HepG2 (cell line): ENCODE results near the gene PARP16. TPM values are rescaled to one million over a fixed set of nuclear protein-coding genes. Genes with fewer than 3 reads are reported as not detected.

Experiments
- CCDC6 ChIP-seq: sonication (generic); formaldehyde crosslinking; IDR thresholded peaks from 2 replicates; pipeline ENCODE4 v1.8.1; 2022; ENCODE audit warnings: mild to moderate bottlenecking, missing genetic modification reagents, moderate library complexity
- EEA1 ChIP-seq: sonication (generic); formaldehyde crosslinking; IDR thresholded peaks from 2 replicates; pipeline ENCODE4 v1.5.1; 2020; ENCODE audit warnings: mild to moderate bottlenecking, missing genetic modification reagents, borderline replicate concordance
- FOXP1 ChIP-seq, 2 experiments: fragments of 450-650 bp in 1 of 2; IDR thresholded peaks; 2 replicates each; pipeline ENCODE4 v1.6.1; 2017 to 2018; ENCODE audit warnings: antibody characterized with exemption in 1 of 2
- GATAD2A ChIP-seq: IDR thresholded peaks from 2 replicates; pipeline ENCODE4 v1.6.1; 2016
- GMEB2 ChIP-seq: IDR thresholded peaks from 2 replicates; pipeline ENCODE4 v1.6.1; 2016; ENCODE audit warnings: missing biosample characterization, missing genetic modification reagents, low read depth
- HNF1B ChIP-seq: sonication (generic); formaldehyde crosslinking; IDR thresholded peaks from 2 replicates; pipeline ENCODE4 v1.5.1; 2020; ENCODE audit warnings: mild to moderate bottlenecking, moderate library complexity, missing genetic modification reagents
- IRF2 ChIP-seq: IDR thresholded peaks from 2 replicates; pipeline ENCODE4 v1.6.1; 2018; ENCODE audit warnings: missing genetic modification reagents, missing compliant biosample characterization
- KDM4B ChIP-seq: sonication (generic); formaldehyde crosslinking; IDR thresholded peaks from 2 replicates; pipeline ENCODE4 v1.4.0; 2020; ENCODE audit warnings: missing genetic modification reagents
- KDM5A ChIP-seq: fragments of 200-600 bp; sonication (generic); IDR thresholded peaks from 2 replicates; pipeline ENCODE4 v1.7.0; 2018; ENCODE audit warnings: antibody characterized with exemption, mild to moderate bottlenecking, low read length, borderline replicate concordance
- KMT2B ChIP-seq: IDR thresholded peaks from 2 replicates; pipeline ENCODE4 v1.6.1; 2016; ENCODE audit warnings: missing genetic modification reagents, missing compliant biosample characterization
- MED8 ChIP-seq: sonication (generic); formaldehyde crosslinking; IDR thresholded peaks from 2 replicates; pipeline ENCODE4 v1.8.1; 2023; ENCODE audit warnings: mild to moderate bottlenecking, missing genetic modification reagents; ENCODE audit not compliant: insufficient replicate concordance
- MIXL1 ChIP-seq: IDR thresholded peaks from 2 replicates; pipeline ENCODE4 v1.6.1; 2016
- PAXIP1 ChIP-seq: sonication (generic); formaldehyde crosslinking; conservative IDR thresholded peaks from 2 replicates; pipeline ENCODE4 v1.4.0; 2020; ENCODE audit warnings: mild to moderate bottlenecking, missing genetic modification reagents, moderate library complexity
- PHF21A ChIP-seq: sonication (generic); formaldehyde crosslinking; IDR thresholded peaks from 2 replicates; pipeline ENCODE4 v1.5.0; 2020; ENCODE audit warnings: mild to moderate bottlenecking, missing genetic modification reagents
- POLR2A ChIP-seq, 2 experiments: IDR thresholded peaks; 2 replicates each; pipeline ENCODE4 v1.6.1; 2011; ENCODE audit warnings: low read depth in 2 of 2, low read length in 2 of 2, mild to moderate bottlenecking in 1 of 2, moderate library complexity in 1 of 2; ENCODE audit not compliant: insufficient read depth in 1 of 2
- RARA ChIP-seq: IDR thresholded peaks from 2 replicates; pipeline ENCODE4 v1.6.1; 2016; ENCODE audit warnings: missing genetic modification reagents, missing compliant biosample characterization
- SIX1 ChIP-seq: sonication (generic); formaldehyde crosslinking; IDR thresholded peaks from 2 replicates; pipeline ENCODE4 v1.4.0; 2020; ENCODE audit warnings: missing genetic modification reagents, borderline replicate concordance
- SNAPC5 ChIP-seq: sonication (generic); formaldehyde crosslinking; IDR thresholded peaks from 2 replicates; pipeline ENCODE4 v1.8.1; 2023; ENCODE audit warnings: mild to moderate bottlenecking, missing genetic modification reagents, borderline replicate concordance
- SOX5 ChIP-seq: IDR thresholded peaks from 2 replicates; pipeline ENCODE4 v1.6.1; 2016; ENCODE audit warnings: borderline replicate concordance
- STAG1 ChIP-seq: sonication (generic); formaldehyde crosslinking; IDR thresholded peaks from 2 replicates; pipeline ENCODE4 v1.4.0; 2020; ENCODE audit warnings: missing genetic modification reagents
- XRCC5 ChIP-seq: fragments of 200-400 bp; formaldehyde crosslinking; optimal IDR thresholded peaks from 2 replicates; pipeline ENCODE3; 2017; ENCODE audit warnings: mild to moderate bottlenecking, low read length
- ZNF547 ChIP-seq: sonication (generic); formaldehyde crosslinking; IDR thresholded peaks from 2 replicates; pipeline ENCODE4 v1.5.1; 2020; ENCODE audit warnings: mild to moderate bottlenecking, missing genetic modification reagents
- ZNF629 ChIP-seq: sonication (generic); formaldehyde crosslinking; conservative IDR thresholded peaks from 2 replicates; pipeline ENCODE4 v1.5.0; 2020; ENCODE audit warnings: missing genetic modification reagents
- ZNF674 ChIP-seq: sonication (generic); formaldehyde crosslinking; IDR thresholded peaks from 2 replicates; pipeline ENCODE4 v1.5.0; 2020; ENCODE audit warnings: low read depth, mild to moderate bottlenecking, missing genetic modification reagents
- ZSCAN29 ChIP-seq: sonication (generic); formaldehyde crosslinking; conservative IDR thresholded peaks from 2 replicates; pipeline ENCODE4 v1.4.0; 2020; ENCODE audit warnings: mild to moderate bottlenecking, missing genetic modification reagents
- polyA plus RNA-seq, 8 experiments: library from polyadenylated mRNA; depleted of rRNA in 3 of 8; stranded (reverse) in 7 of 8; unstranded in 1 of 8; fragments of >200 nt; fragmentation: Illumina TruSeq in 4 of 8; extraction: Trizol in 4 of 8; gene quantifications; 2 replicates each; pipeline versions ENCODE4 v1.2.1 to v1.2.3, GENCODE V29; 2011 to 2016; ENCODE audit warnings: low read depth in 4 of 8, missing spikeins in 1 of 8, mixed read lengths in 1 of 8; ENCODE audit not compliant: insufficient read depth in 1 of 8
- total RNA-seq, 5 experiments: library from RNA; depleted of rRNA; stranded (reverse); fragments of >200 nt; fragmentation: Illumina TruSeq; extraction: Trizol; gene quantifications; 2 replicates each; pipeline ENCODE4 v1.2.3, GENCODE V29; 2016; ENCODE audit warnings: low read depth in 1 of 5

The PARP16 gene
- total and polyA plus RNA-seq, 2 of the 13 experiments (the other 11 are each of a cell fraction or from before 2014, with no cell fraction given), result 6.8 to 7.6 TPM

GRCh38 chr15:65304381-65305149 lies 17.9 kb upstream of the PARP16 start, which contains the start of gene RNU5B-1 (continued):
- TF ChIP-seq ZNF674 (CRISPR knock-in tag) (no peak), IRF2 (peak; percentile 94; the same call in 1 of the 2 replicates), KDM5A (0 out of 2 replicates have a peak, but pooled peaks have one; percentile 3), HNF1B (CRISPR knock-in tag) (no peak), KMT2B (CRISPR knock-in tag) (peak; percentile 75), SOX5 (CRISPR knock-in tag) (peak; percentile 65; the same call in 1 of the 2 replicates), PHF21A (peak; percentile 53), CCDC6 (CRISPR knock-in tag) (peak; percentile 30; the same call in 1 of the 2 replicates), MED8 (CRISPR knock-in tag) (peak; percentile 99), ZNF547 (CRISPR knock-in tag) (no peak), RARA (peak; percentile 38; the same call in 1 of the 2 replicates), GATAD2A (CRISPR knock-in tag) (peak; percentile 29), SIX1 (CRISPR knock-in tag) (peak; percentile 73; the same call in 1 of the 2 replicates), ZSCAN29 (CRISPR knock-in tag) (peak; percentile 78; the same call in 1 of the 2 replicates), GMEB2 (CRISPR knock-in tag) (peak; percentile 60), ZNF629 (CRISPR knock-in tag) (peak; percentile 37), FOXP1 (IDR thresholded peaks at IDR 0.05) (no peak), FOXP1 (CRISPR knock-in tag; IDR thresholded peaks at IDR 0.05) (no peak; the same call in 1 of the 2 replicates), SNAPC5 (CRISPR knock-in tag) (peak; percentile 100), XRCC5 (peak; percentile 54), STAG1 (CRISPR knock-in tag) (0 out of 2 replicates have a peak, but pooled peaks have one; percentile 19), EEA1 (CRISPR knock-in tag) (no peak), PAXIP1 (peak; percentile 63; the same call in 1 of the 2 replicates), KDM4B (CRISPR knock-in tag) (no peak), MIXL1 (CRISPR knock-in tag) (peak; percentile 93), POLR2A (IDR thresholded peaks at IDR 0.05; ENCODE audit: insufficient read depth in 1 of 2, low read depth in 2 of 2, low read length in 2 of 2) (peak; percentile 98 to 100)
